ENCODE data around the gene CCDC122. TPM values are rescaled to one million over a fixed set of nuclear protein-coding genes. Genes with fewer than 3 reads are reported as not detected.

The CCDC122 gene
- total RNA-seq, 1 experiment from 2014 or later: 5.8 TPM

DNA sequence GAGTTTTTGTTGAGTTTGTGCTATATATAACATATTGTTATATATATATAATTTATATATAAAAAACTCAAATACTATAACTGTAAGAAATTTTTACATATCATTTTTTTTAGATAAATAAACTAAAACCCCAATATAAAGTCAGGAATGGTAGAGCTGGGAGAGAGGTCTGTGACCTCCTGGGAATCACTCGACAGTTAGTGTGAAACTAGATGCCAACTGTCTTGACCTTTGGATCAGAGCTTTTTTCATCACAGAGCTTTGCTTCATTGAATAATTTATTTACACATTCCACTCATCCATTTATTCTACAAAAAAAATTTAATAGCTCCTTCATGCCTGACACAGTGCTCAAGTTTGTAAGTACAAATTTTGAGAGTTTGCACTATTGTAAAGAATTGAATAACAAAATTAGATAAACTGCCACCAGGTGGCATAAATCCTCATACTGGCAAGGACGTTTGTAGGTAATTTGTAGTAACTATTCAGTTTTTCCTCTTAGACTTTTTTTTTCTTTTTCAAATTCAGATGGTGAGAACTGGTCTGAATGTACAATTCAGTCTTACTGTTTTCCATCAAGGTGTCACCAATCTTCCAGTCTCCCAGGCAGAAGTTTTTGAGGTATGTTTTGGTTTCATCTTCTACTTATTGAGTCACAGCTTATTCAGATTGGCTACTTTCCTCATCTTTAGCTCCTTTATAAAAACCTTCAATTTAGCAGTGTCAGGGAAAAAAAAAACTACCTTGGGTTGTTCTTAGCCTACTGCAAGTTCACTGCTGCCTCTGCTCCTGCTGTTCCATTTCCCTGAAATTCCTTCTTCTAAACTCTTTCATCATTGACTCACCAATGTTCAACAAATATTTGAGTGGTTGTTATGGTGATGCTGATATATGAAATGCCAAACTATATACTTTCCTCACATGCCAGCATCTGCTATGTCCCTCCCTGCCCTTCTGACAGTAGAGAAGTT, 28.9 kb upstream of the CCDC122 start:
- CTCF ChIA-PET: interaction anchor here (0.9 to 2.7 kb wide), 24 partner anchors 9 to 573 kb away, joined by 3 to 91 read pairs (median 6); no protein-coding TSS in a partner anchor
- Histone ChIP-seq H3K27me3 (ENCODE audit: insufficient read depth, low read length) (no peaks in the 10 kb centered on the region), H3K4me2 (ENCODE audit: low read length) (0 out of 2 replicates have a peak overlapping the region, but pooled peaks have one; percentile 6), H3K9me3 (ENCODE audit: control insufficient read depth in 1 of 2, insufficient read depth in 1 of 2, low read depth in 1 of 2, low read length in 2 of 2) (no peaks in the 10 kb centered on the region), H3K79me2 (ENCODE audit: insufficient read depth, low read length) (no peaks in the 10 kb centered on the region), H3K9me2 (ENCODE audit: insufficient read depth) (no peaks in the 10 kb centered on the region), H3K27ac (ENCODE audit: low read depth, low read length) (no peak overlapping the region), H2AFZ (ENCODE audit: low read depth, low read length, poor library complexity, severe bottlenecking) (peak overlapping the region; percentile 53), H3K36me3 (ENCODE audit: control insufficient read depth in 1 of 2, insufficient read depth in 2 of 2, low read length in 2 of 2) (no peaks in the 10 kb centered on the region), H4K20me1 (ENCODE audit: insufficient read depth) (no peaks in the 10 kb centered on the region), H3K4me1 (ENCODE audit: control insufficient read depth in 1 of 2, insufficient read depth in 2 of 2, low read length in 2 of 2) (peaks cover 0 to 7% of the 10 kb centered on the region in 2 experiments; a peak in 2 of 4 replicates), H3K9ac (ENCODE audit: low read length) (no peak overlapping the region), H3K4me3 (replicated peaks in 1 of 2; ENCODE audit: low read depth in 1 of 2, low read length in 2 of 2) (no peak overlapping the region)
- RAD21 ChIA-PET (ENCODE audit: low non-redundant PET in 1 of 2, low total read pairs in 2 of 2, uncharacterized antibody in 2 of 2, unreplicated experiment in 2 of 2): interaction anchor here (0.7 to 2.2 kb wide), 7 partner anchors 50 to 563 kb away, joined by 3 to 9 read pairs (median 3); no protein-coding TSS in a partner anchor
- peak; percentile 70 for ATAC-seq
- no TSS peak for BruUV-seq (replicated peaks)
- TF ChIP-seq POLR2A (IDR thresholded peaks at IDR 0.05; ENCODE audit: borderline replicate concordance, extremely low read depth, insufficient read depth, insufficient read length): no peak
- TF ChIP-seq, protein P1, sequence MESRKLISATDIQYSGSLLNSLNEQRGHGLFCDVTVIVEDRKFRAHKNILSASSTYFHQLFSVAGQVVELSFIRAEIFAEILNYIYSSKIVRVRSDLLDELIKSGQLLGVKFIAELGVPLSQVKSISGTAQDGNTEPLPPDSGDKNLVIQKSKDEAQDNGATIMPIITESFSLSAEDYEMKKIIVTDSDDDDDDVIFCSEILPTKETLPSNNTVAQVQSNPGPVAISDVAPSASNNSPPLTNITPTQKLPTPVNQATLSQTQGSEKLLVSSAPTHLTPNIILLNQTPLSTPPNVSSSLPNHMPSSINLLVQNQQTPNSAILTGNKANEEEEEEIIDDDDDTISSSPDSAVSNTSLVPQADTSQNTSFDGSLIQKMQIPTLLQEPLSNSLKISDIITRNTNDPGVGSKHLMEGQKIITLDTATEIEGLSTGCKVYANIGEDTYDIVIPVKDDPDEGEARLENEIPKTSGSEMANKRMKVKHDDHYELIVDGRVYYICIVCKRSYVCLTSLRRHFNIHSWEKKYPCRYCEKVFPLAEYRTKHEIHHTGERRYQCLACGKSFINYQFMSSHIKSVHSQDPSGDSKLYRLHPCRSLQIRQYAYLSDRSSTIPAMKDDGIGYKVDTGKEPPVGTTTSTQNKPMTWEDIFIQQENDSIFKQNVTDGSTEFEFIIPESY (IDR thresholded peaks at IDR 0.05; ENCODE audit: extremely low read depth, insufficient replicate concordance, low read length): no peak
- TF ChIP-seq, protein P2, sequence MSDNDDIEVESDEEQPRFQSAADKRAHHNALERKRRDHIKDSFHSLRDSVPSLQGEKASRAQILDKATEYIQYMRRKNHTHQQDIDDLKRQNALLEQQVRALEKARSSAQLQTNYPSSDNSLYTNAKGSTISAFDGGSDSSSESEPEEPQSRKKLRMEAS (IDR thresholded peaks at IDR 0.05): no peak
- TF ChIP-seq EGR1 (IDR thresholded peaks at IDR 0.05; ENCODE audit: low read depth): no peak
- TF ChIP-seq ELF1 (IDR thresholded peaks at IDR 0.05; ENCODE audit: borderline replicate concordance, low read depth): no peak
- TF ChIP-seq YY1 (IDR thresholded peaks at IDR 0.05; ENCODE audit: extremely low read depth, insufficient replicate concordance, low read depth, low read length): no peak
- TF ChIP-seq RAD21 (IDR thresholded peaks at IDR 0.05; ENCODE audit: low read depth): peak; percentile 68
- TF ChIP-seq SRF (IDR thresholded peaks at IDR 0.05; ENCODE audit: low read depth): no peak
- TF ChIP-seq, protein P3, sequence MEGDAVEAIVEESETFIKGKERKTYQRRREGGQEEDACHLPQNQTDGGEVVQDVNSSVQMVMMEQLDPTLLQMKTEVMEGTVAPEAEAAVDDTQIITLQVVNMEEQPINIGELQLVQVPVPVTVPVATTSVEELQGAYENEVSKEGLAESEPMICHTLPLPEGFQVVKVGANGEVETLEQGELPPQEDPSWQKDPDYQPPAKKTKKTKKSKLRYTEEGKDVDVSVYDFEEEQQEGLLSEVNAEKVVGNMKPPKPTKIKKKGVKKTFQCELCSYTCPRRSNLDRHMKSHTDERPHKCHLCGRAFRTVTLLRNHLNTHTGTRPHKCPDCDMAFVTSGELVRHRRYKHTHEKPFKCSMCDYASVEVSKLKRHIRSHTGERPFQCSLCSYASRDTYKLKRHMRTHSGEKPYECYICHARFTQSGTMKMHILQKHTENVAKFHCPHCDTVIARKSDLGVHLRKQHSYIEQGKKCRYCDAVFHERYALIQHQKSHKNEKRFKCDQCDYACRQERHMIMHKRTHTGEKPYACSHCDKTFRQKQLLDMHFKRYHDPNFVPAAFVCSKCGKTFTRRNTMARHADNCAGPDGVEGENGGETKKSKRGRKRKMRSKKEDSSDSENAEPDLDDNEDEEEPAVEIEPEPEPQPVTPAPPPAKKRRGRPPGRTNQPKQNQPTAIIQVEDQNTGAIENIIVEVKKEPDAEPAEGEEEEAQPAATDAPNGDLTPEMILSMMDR (IDR thresholded peaks at IDR 0.05 in 2 of 3, conservative IDR thresholded peaks at IDR 0.05 in 1 of 3; ENCODE audit: borderline replicate concordance in 1 of 3, insufficient read depth in 1 of 3, low read depth in 2 of 3, low read length in 2 of 3): peak; percentile 36 to 67 (median 64); a peak in 4 of 6 replicates
- DNase-seq (ENCODE audit: low read depth, low spot score): peak; percentile 37
- POLR2A ChIA-PET: interaction anchor here (0.7 to 2.8 kb wide), 3 partner anchors 529 to 565 kb away, joined by 3 to 39 read pairs (median 7); no protein-coding TSS in a partner anchor
- intact Hi-C loops (cut with micrococcal nuclease): loop anchor here (1.0 to 10.0 kb wide), 6 partner anchors 140 to 1396 kb away; no protein-coding TSS in a partner anchor

Data from HCT116 (cell line).